ENCODE data around the gene DDB1. TPM values are rescaled to one million over a fixed set of nuclear protein-coding genes. Genes with fewer than 3 reads are reported as not detected.

DDB1 gene
- total RNA-seq, 1 donor from 2014 or later, result 165 TPM

DNA sequence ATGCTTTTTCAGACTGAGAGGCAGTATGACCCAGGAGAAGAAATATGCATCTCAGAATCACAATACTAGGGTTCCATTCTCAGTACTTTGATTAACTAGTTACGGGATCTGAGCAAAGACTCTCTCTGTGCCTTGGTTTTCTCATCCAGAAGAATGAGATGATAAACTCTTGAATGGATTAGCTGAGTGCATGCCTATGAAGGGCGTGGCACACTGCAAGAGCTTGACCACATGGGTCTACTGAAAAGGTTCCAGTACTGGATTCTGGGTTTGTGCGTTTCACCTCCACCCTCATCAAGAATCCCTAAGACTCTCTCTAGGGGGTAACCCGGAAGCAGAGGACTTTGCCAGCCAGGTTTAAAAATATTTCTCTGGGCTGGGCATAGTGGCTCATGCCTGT is 66.3 kb downstream of the DDB1 start:
- no peak for TF ChIP-seq CTCF (IDR thresholded peaks at IDR 0.05; ENCODE audit: insufficient read depth, low read length, poor library complexity, severe bottlenecking)
- Histone ChIP-seq H3K4me3 (ENCODE audit: low read depth, low read length) (no peak overlapping the region), H3K27me3 (ENCODE audit: control insufficient read depth, insufficient read depth, low read length) (no peaks in the 10 kb centered on the region), H3K36me3 (ENCODE audit: control insufficient read depth, insufficient read depth, low read length) (no peaks in the 10 kb centered on the region)
- DNase-seq (ENCODE audit: low read depth), result no peak

GRCh38 chr11:61265357-61265756 is 67.5 kb downstream of the DDB1 start:
- no peak for DNase-seq (ENCODE audit: low read depth)
- Histone ChIP-seq H3K4me3 (ENCODE audit: low read depth, low read length) (no peak overlapping the region), H3K36me3 (ENCODE audit: control insufficient read depth, insufficient read depth, low read length) (no peaks in the 10 kb centered on the region), H3K27me3 (ENCODE audit: control insufficient read depth, insufficient read depth, low read length) (no peaks in the 10 kb centered on the region)
- TF ChIP-seq CTCF (IDR thresholded peaks at IDR 0.05; ENCODE audit: insufficient read depth, low read length, poor library complexity, severe bottlenecking), result no peak

- TF ChIP-seq CTCF (IDR thresholded peaks at IDR 0.05; ENCODE audit: insufficient read depth, low read length, poor library complexity, severe bottlenecking), result no peak
- no peak for DNase-seq (ENCODE audit: low read depth)
Measured at GRCh38 chr11:61264795-61265194, 68.1 kb downstream of the DDB1 start.

GRCh38 chr11:61264371-61264770 is 68.5 kb downstream of the DDB1 start:
- Histone ChIP-seq H3K4me3 (ENCODE audit: low read depth, low read length) (no peak overlapping the region), H3K27me3 (ENCODE audit: control insufficient read depth, insufficient read depth, low read length) (no peaks in the 10 kb centered on the region), H3K36me3 (ENCODE audit: control insufficient read depth, insufficient read depth, low read length) (no peaks in the 10 kb centered on the region)
- no peak for DNase-seq (ENCODE audit: low read depth)
- no peak for TF ChIP-seq CTCF (IDR thresholded peaks at IDR 0.05; ENCODE audit: insufficient read depth, low read length, poor library complexity, severe bottlenecking)

More at GRCh38 chr11:61264795-61265194, 68.1 kb downstream of the DDB1 start:
- Histone ChIP-seq H3K27me3 (ENCODE audit: control insufficient read depth, insufficient read depth, low read length) (no peaks in the 10 kb centered on the region), H3K36me3 (ENCODE audit: control insufficient read depth, insufficient read depth, low read length) (no peaks in the 10 kb centered on the region), H3K4me3 (ENCODE audit: low read depth, low read length) (no peak overlapping the region)

- Histone ChIP-seq H3K36me3 (ENCODE audit: control insufficient read depth, insufficient read depth, low read length) (no peaks in the 10 kb centered on the region), H3K27me3 (ENCODE audit: control insufficient read depth, insufficient read depth, low read length) (no peaks in the 10 kb centered on the region), H3K4me3 (ENCODE audit: low read depth, low read length) (no peak overlapping the region)
- no peak for DNase-seq (ENCODE audit: low read depth)
- no peak for TF ChIP-seq CTCF (IDR thresholded peaks at IDR 0.05; ENCODE audit: insufficient read depth, low read length, poor library complexity, severe bottlenecking)
Measured at GRCh38 chr11:61259363-61259762, 73.5 kb downstream of the DDB1 start.

GRCh38 chr11:61258546-61258945 is 74.4 kb downstream of the DDB1 start:
- TF ChIP-seq CTCF (IDR thresholded peaks at IDR 0.05; ENCODE audit: insufficient read depth, low read length, poor library complexity, severe bottlenecking), result no peak
- no peak for DNase-seq (ENCODE audit: low read depth)
- H3K27me3 ChIP-seq (ENCODE audit: control insufficient read depth, insufficient read depth, low read length), result no peaks in the 10 kb centered on the region
- H3K4me3 ChIP-seq (ENCODE audit: low read depth, low read length), result no peak overlapping the region
- no peaks in the 10 kb centered on the region for H3K36me3 ChIP-seq (ENCODE audit: control insufficient read depth, insufficient read depth, low read length)

Measured in kidney epithelial cell (primary cell).